Esophagus muscularis mucosa (tissue), 3 donors: Measurements from ENCODE around the gene RFTN1.

Experiments
- CTCF ChIP-seq, 3 experiments: fragments of 200-600 bp in 2 of 3; fragments of 450-650 bp in 1 of 3; sonication (generic) in 2 of 3; IDR thresholded peaks; one replicate each; pipeline ENCODE4 v1.5.1; 2017 to 2019; ENCODE audit warnings: antibody characterized with exemption in 3 of 3, mild to moderate bottlenecking in 2 of 3, moderate library complexity in 1 of 3
- POLR2A ChIP-seq: fragments of 450-650 bp; IDR thresholded peaks from one replicate; pipeline ENCODE4 v1.6.1; 2017; ENCODE audit warnings: antibody characterized with exemption, moderate library complexity, mild to moderate bottlenecking, low read depth

DNA sequence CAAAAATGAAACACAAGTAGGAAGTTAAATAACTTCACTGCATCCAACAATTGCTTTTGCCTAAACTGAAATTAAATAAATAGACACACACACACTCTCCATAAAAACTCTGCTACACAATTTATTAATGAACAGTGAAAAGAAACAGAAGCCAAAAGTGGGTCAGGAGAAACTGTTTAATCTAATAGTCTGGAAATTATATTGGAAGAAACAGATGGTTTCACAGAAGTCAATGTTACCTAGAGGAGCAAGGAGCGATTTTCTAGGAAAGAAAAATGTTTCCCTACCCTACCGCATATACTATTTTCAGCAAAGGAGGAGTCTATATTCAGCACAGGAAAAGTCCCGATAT lies 32.0 kb downstream of the RFTN1 start:
- TF ChIP-seq CTCF (IDR thresholded peaks at IDR 0.05) = no peak
- no peak for TF ChIP-seq POLR2A
